GM12892 (cell line): Measurements from ENCODE around the gene NUCB2.

Experiments used
- POLR2A ChIP-seq: IDR thresholded peaks from 2 replicates; pipeline ENCODE4 v1.6.1; 2011; ENCODE audit warnings: low read depth, low read length, control low read depth
- POLR2AphosphoS5 ChIP-seq: IDR thresholded peaks from 2 replicates; pipeline ENCODE4 v1.6.1; 2011; ENCODE audit warnings: low read depth, low read length, control low read depth

DNA sequence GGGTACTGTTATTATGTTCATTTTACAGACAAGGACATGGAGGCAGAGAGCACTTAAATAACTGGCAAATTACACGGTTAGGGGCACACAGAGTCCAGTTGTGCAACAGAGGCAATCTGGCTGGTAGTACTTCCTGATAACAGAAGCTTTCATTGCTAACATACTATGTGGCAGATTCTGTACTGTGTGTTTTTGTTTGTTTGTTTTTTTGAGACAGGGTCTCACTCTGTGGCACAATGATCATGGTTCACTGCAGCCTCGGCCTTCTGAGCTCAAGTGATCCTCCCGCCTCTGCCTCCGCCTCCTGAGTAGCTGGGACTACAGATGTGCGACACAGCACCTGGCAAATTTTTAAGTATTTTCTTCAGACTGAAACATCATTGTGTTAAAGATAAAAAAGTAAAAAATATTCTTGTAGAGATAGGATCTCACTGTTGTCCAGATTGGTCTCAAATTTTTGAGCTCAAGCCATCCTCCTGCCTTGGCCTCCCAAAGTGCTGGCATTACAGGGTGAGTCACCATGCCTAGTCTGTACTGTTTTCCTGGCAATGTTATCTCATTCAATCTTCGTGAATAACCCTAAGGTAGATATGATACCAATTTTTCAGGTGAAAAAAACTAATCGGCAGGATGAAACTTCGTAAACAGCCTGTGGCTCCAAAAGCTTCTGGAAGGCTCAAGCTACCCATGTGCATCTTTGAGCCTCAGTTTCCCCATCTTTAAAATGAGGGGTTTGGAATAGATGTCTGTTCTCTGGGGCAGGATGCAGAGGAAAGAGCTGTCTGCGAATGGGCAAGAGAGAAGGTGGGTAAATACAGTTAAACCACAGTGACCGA is 921 bp upstream of the NUCB2 start:
- TF ChIP-seq POLR2A (no peak), POLR2AphosphoS5 (no peak)
